GM12878 (cell line): Measurements from ENCODE around the gene OTOA.
"Not testable (repeated sequence)": the region's sequence is repeated elsewhere in the genome, so short reads cannot be mapped to it uniquely, and the experiment has no call there.

ENCODE experiments used
- ATF3 ChIP-seq: IDR thresholded peaks from 2 replicates; pipeline ENCODE4 v1.6.1; 2011; ENCODE audit warnings: low read depth, mild to moderate bottlenecking, low read length, moderate library complexity, borderline replicate concordance; ENCODE audit errors: extremely low read depth
- CTCF ChIP-seq, 3 experiments: IDR thresholded peaks in 2 of 3; conservative IDR thresholded peaks in 1 of 3; 2 replicates each; pipeline ENCODE4 v1.5.1; 2011; ENCODE audit warnings: low read depth in 3 of 3, low read length in 3 of 3, mild to moderate bottlenecking in 3 of 3, control low read depth in 2 of 3, moderate library complexity in 2 of 3, inconsistent platforms in 1 of 3, mixed read lengths in 1 of 3; ENCODE audit not compliant: control insufficient read depth in 2 of 3, insufficient read depth in 1 of 3; ENCODE audit errors: extremely low read depth in 1 of 3
- JUND ChIP-seq: IDR thresholded peaks from 2 replicates; pipeline ENCODE4 v1.6.1; 2012; ENCODE audit warnings: low read depth, mild to moderate bottlenecking, low read length, improper control_type of control experiment, moderate library complexity
- USF2 ChIP-seq: IDR thresholded peaks from 2 replicates; pipeline ENCODE4 v1.6.1; 2011; ENCODE audit warnings: low read depth, low read length, improper control_type of control experiment, borderline replicate concordance

GRCh38 chr16:21773207-21773553, 109.4 kb downstream of the OTOA start:
- not testable (repeated sequence) for TF ChIP-seq CTCF (IDR thresholded peaks at IDR 0.05 in 2 of 3, conservative IDR thresholded peaks at IDR 0.05 in 1 of 3; ENCODE audit: control insufficient read depth in 2 of 3, extremely low read depth in 1 of 3, insufficient read depth in 1 of 3, low read depth in 3 of 3, low read length in 3 of 3); JUND; USF2; ATF3
